Vagina (tissue), 2 donors: ENCODE data around the gene PLAC9. TPM values are rescaled to one million over a fixed set of nuclear protein-coding genes. Genes with fewer than 3 reads are reported as not detected.
A peak's percentile ranks its signal among the peaks of the same experiment; 100 is the strongest.

Experiments
- DNase-seq, 2 donors: peaks; one replicate each; pipeline ENCODE4 v3.0.0-alpha.2; 2017; ENCODE audit errors: extremely low spot score in 2 of 2
- H3K27ac ChIP-seq: fragments of 200-600 bp; sonication (generic); one replicate; pipeline ENCODE4 v1.5.1; 2019
- H3K27me3 ChIP-seq: fragments of 200-600 bp; sonication (generic); one replicate; pipeline ENCODE4 v1.5.1; 2019
- H3K36me3 ChIP-seq, 2 donors: fragments of 200-600 bp; sonication (generic); one replicate each; pipeline ENCODE4 v1.5.1; 2017 to 2019
- H3K4me1 ChIP-seq: fragments of 200-600 bp; sonication (generic); one replicate; pipeline ENCODE4 v1.5.1; 2019
- H3K4me3 ChIP-seq, 2 donors: fragments of 200-600 bp; sonication (generic); 1 replicate in 1 of 2; 2 replicates in 1 of 2; pipeline ENCODE4 v1.5.1; 2016 to 2019
- H3K9me3 ChIP-seq: fragments of 200-600 bp; sonication (generic); one replicate; pipeline ENCODE4 v1.5.1; 2019
- CTCF ChIP-seq, 3 experiments: fragments of 450-650 bp in 2 of 3; fragments of 200-600 bp in 1 of 3; sonication (generic) in 1 of 3; IDR thresholded peaks; one replicate each; pipeline ENCODE4 v1.5.1; 2017 to 2019; ENCODE audit warnings: antibody characterized with exemption in 3 of 3, mild to moderate bottlenecking in 2 of 3, moderate library complexity in 2 of 3
- POLR2A ChIP-seq, 2 donors: fragments of 450-650 bp; IDR thresholded peaks; one replicate each; pipeline ENCODE4 v1.6.1; 2017; ENCODE audit warnings: antibody characterized with exemption in 2 of 2, mild to moderate bottlenecking in 2 of 2, moderate library complexity in 2 of 2
- POLR2AphosphoS5 ChIP-seq, 2 donors: sonication (generic); formaldehyde crosslinking; IDR thresholded peaks; one replicate each; pipeline ENCODE4 v1.9.0; 2017; ENCODE audit warnings: antibody characterized with exemption in 2 of 2, mild to moderate bottlenecking in 2 of 2, low read depth in 1 of 2; ENCODE audit not compliant: insufficient read depth in 1 of 2
- intact Hi-C: fragments of 100-400 bp; cut with DNase I; formaldehyde crosslinking; loops from one replicate; pipeline ENCODE4 v1.15.1; 2023
- total RNA-seq: library from RNA; depleted of rRNA; stranded (reverse); fragments of >200 nt; gene quantifications from one replicate; pipeline ENCODE4 v1.2.3, GENCODE V29; 2016

The PLAC9 gene
- total RNA-seq, 1 donor from 2014 or later = 61.4 TPM

GRCh38 chr10:80100861-80101695 is 31.5 kb upstream of the PLAC9 start:
- H3K4me3 ChIP-seq = no peak overlapping the region
- H3K36me3 ChIP-seq = no peaks in the 10 kb centered on the region
- no peaks in the 10 kb centered on the region for H3K27me3 ChIP-seq
- DNase-seq = no peak
- H3K4me1 ChIP-seq = peaks cover 4% of the 10 kb centered on the region
- H3K27ac ChIP-seq = no peak overlapping the region
- TF ChIP-seq POLR2AphosphoS5 (IDR thresholded peaks at IDR 0.05; ENCODE audit: insufficient read depth in 1 of 2, low read depth in 1 of 2) (no peak), POLR2A (IDR thresholded peaks at IDR 0.05) (no peak), CTCF (IDR thresholded peaks at IDR 0.05) (no peak)
- intact Hi-C loops = no loop called here
- no peaks in the 10 kb centered on the region for H3K9me3 ChIP-seq

GRCh38 chr10:80104066-80104926 is 28.2 kb upstream of the PLAC9 start:
- Histone ChIP-seq H3K4me3 (no peak overlapping the region), H3K4me1 (peaks cover 4% of the 10 kb centered on the region), H3K27me3 (no peaks in the 10 kb centered on the region), H3K9me3 (peaks cover 4% of the 10 kb centered on the region), H3K36me3 (no peaks in the 10 kb centered on the region), H3K27ac (peak overlapping the region; percentile 46)
- intact Hi-C loops = no loop called here
- no peak for DNase-seq
- TF ChIP-seq CTCF (IDR thresholded peaks at IDR 0.05) = no peak
- TF ChIP-seq POLR2AphosphoS5 (IDR thresholded peaks at IDR 0.05; ENCODE audit: insufficient read depth in 1 of 2, low read depth in 1 of 2) = no peak
- no peak for TF ChIP-seq POLR2A (IDR thresholded peaks at IDR 0.05)

GRCh38 chr10:80108576-80109239 is 23.8 kb upstream of the PLAC9 start:
- no peak for DNase-seq
- Histone ChIP-seq H3K27me3 (no peaks in the 10 kb centered on the region), H3K36me3 (no peaks in the 10 kb centered on the region), H3K9me3 (peaks cover 4% of the 10 kb centered on the region), H3K4me1 (no peaks in the 10 kb centered on the region), H3K4me3 (no peak overlapping the region), H3K27ac (no peak overlapping the region)
- intact Hi-C loops = no loop called here
- TF ChIP-seq CTCF (IDR thresholded peaks at IDR 0.05) = no peak
- no peak for TF ChIP-seq POLR2A (IDR thresholded peaks at IDR 0.05)
- TF ChIP-seq POLR2AphosphoS5 (IDR thresholded peaks at IDR 0.05; ENCODE audit: insufficient read depth in 1 of 2, low read depth in 1 of 2) = no peak

GRCh38 chr10:80110986-80111385 is 21.5 kb upstream of the PLAC9 start:
- TF ChIP-seq POLR2A (IDR thresholded peaks at IDR 0.05) (no peak), POLR2AphosphoS5 (IDR thresholded peaks at IDR 0.05; ENCODE audit: insufficient read depth in 1 of 2, low read depth in 1 of 2) (no peak), CTCF (IDR thresholded peaks at IDR 0.05) (no peak)
- Histone ChIP-seq H3K27ac (peak overlapping the region; percentile 42), H3K4me1 (no peaks in the 10 kb centered on the region), H3K27me3 (no peaks in the 10 kb centered on the region), H3K9me3 (peaks cover 4% of the 10 kb centered on the region), H3K36me3 (no peaks in the 10 kb centered on the region), H3K4me3 (no peak overlapping the region)
- no peak for DNase-seq
- intact Hi-C loops = no loop called here
